Measurements from ENCODE around the gene RTRAF. TPM values are rescaled to one million over a fixed set of nuclear protein-coding genes. Genes with fewer than 3 reads are reported as not detected.

The RTRAF gene
- total and polyA plus RNA-seq, 4 donors: 21.6 to 119 (median 66.6) TPM

GRCh38 chr14:52052288-52052943, 63.1 kb downstream of the RTRAF start:
- WGBS: 83% methylated on average over 7 of the region's 7 CpGs
- Histone ChIP-seq H3K4me1 (ENCODE audit: control insufficient read depth in 4 of 4, insufficient read depth in 4 of 4, low read length in 3 of 4) (no peaks in the 10 kb centered on the region), H3K4me3 (ENCODE audit: low read depth in 1 of 3, low read length in 3 of 3) (no peak overlapping the region), H3K36me3 (ENCODE audit: control insufficient read depth in 4 of 4, insufficient read depth in 3 of 4, low read depth in 1 of 4, low read length in 3 of 4) (no peaks in the 10 kb centered on the region), H3K27ac (ENCODE audit: low read depth in 1 of 2, low read length in 2 of 2) (peak overlapping the region; percentile 50 to 58), H3K9me3 (ENCODE audit: control insufficient read depth in 4 of 4, low read length in 3 of 4) (no peaks in the 10 kb centered on the region), H3K9ac (ENCODE audit: low read depth in 1 of 2, low read length in 2 of 2) (no peak overlapping the region), H3K27me3 (ENCODE audit: control insufficient read depth in 4 of 4, insufficient read depth in 4 of 4, low read length in 3 of 4) (peaks cover 0 to 9% (median under 1%) of the 10 kb centered on the region in 4 donors)
- TF ChIP-seq ZBTB33 (IDR thresholded peaks at IDR 0.05) (no peak), NR2F2 (IDR thresholded peaks at IDR 0.05) (peak; percentile 60), RXRA (IDR thresholded peaks at IDR 0.05) (peak in 1 of 2 donors; percentile 7), EGR1 (IDR thresholded peaks at IDR 0.05; ENCODE audit: low read depth in 2 of 2) (no peak), GABPA (IDR thresholded peaks at IDR 0.05 in 1 of 2, conservative IDR thresholded peaks at IDR 0.05 in 1 of 2) (no peak), JUND (IDR thresholded peaks at IDR 0.05) (no peak)
- DNase-seq (ENCODE audit: low spot score): no peak

GRCh38 chr14:52053044-52053443, 63.7 kb downstream of the RTRAF start:
- TF ChIP-seq ATF3 (IDR thresholded peaks at IDR 0.05) (no peak), ZBTB33 (IDR thresholded peaks at IDR 0.05) (no peak), NR2F2 (IDR thresholded peaks at IDR 0.05) (no peak)
- peak overlapping the region; percentile 50 to 58 for H3K27ac ChIP-seq (ENCODE audit: low read depth in 1 of 2, low read length in 2 of 2)
- no peaks in the 10 kb centered on the region for H3K36me3 ChIP-seq (ENCODE audit: control insufficient read depth in 4 of 4, insufficient read depth in 3 of 4, low read depth in 1 of 4, low read length in 3 of 4)
- no peaks in the 10 kb centered on the region for H3K4me1 ChIP-seq (ENCODE audit: control insufficient read depth in 4 of 4, insufficient read depth in 4 of 4, low read length in 3 of 4)
- H3K9ac ChIP-seq (ENCODE audit: low read depth in 1 of 2, low read length in 2 of 2): no peak overlapping the region
- H3K27me3 ChIP-seq (ENCODE audit: control insufficient read depth in 4 of 4, insufficient read depth in 4 of 4, low read length in 3 of 4): peaks cover 0 to 9% (median under 1%) of the 10 kb centered on the region in 4 donors
- H3K4me3 ChIP-seq (ENCODE audit: low read depth in 1 of 3, low read length in 3 of 3): no peak overlapping the region
- no peak for DNase-seq (ENCODE audit: low spot score)
- no peaks in the 10 kb centered on the region for H3K9me3 ChIP-seq (ENCODE audit: control insufficient read depth in 4 of 4, low read length in 3 of 4)
- WGBS: 79% methylated on average over 5 of the region's 5 CpGs

- no peak for TF ChIP-seq CTCF (IDR thresholded peaks at IDR 0.05; ENCODE audit: low read depth, low read length, missing input control)
- no peak for TF ChIP-seq TAF1 (conservative IDR thresholded peaks at IDR 0.05)
- TF ChIP-seq RAD21 (IDR thresholded peaks at IDR 0.05): no peak
- no peak for TF ChIP-seq ATF3 (IDR thresholded peaks at IDR 0.05)
- no peak for TF ChIP-seq ZBTB33 (IDR thresholded peaks at IDR 0.05)
- no peak for TF ChIP-seq FOXA1 (IDR thresholded peaks at IDR 0.05)
- no peak for TF ChIP-seq REST (IDR thresholded peaks at IDR 0.05)
- TF ChIP-seq RXRA (IDR thresholded peaks at IDR 0.05): no peak
- H3K27me3 ChIP-seq (ENCODE audit: control insufficient read depth in 4 of 4, insufficient read depth in 4 of 4, low read length in 3 of 4): peaks cover 0 to 9% (median 2%) of the 10 kb centered on the region in 4 donors
- H3K36me3 ChIP-seq (ENCODE audit: control insufficient read depth in 4 of 4, insufficient read depth in 3 of 4, low read depth in 1 of 4, low read length in 3 of 4): peaks cover 0 to 2% (median 0%) of the 10 kb centered on the region in 4 donors
- no peaks in the 10 kb centered on the region for H3K4me1 ChIP-seq (ENCODE audit: control insufficient read depth in 4 of 4, insufficient read depth in 4 of 4, low read length in 3 of 4)
- H3K27ac ChIP-seq (ENCODE audit: low read depth in 1 of 2, low read length in 2 of 2): no peak overlapping the region
- WGBS: 49% methylated on average over 1 of the region's 1 CpG
- no peak overlapping the region for H3K9ac ChIP-seq (ENCODE audit: low read depth in 1 of 2, low read length in 2 of 2)
- no peak for DNase-seq (ENCODE audit: low spot score)
- no peak overlapping the region for H3K4me3 ChIP-seq (ENCODE audit: low read depth in 1 of 3, low read length in 3 of 3)
- H3K9me3 ChIP-seq (ENCODE audit: control insufficient read depth in 4 of 4, low read length in 3 of 4): no peaks in the 10 kb centered on the region
Observed at GRCh38 chr14:52054678-52055077, 65.3 kb downstream of the RTRAF start.
